Activated CD4-positive, alpha-beta T cell treated with anti-CD3 and anti-CD28 coated beads, Interleukin-2, amount 50 U/mL, for 16 hours (primary cell): ENCODE results near the gene FERMT1.
"Not testable (repeated sequence)": the region's sequence is repeated elsewhere in the genome, so short reads cannot be mapped to it uniquely, and the experiment has no call there.

Source experiments
- DNase-seq: peaks from one replicate; pipeline ENCODE4 v3.0.0-alpha.2; 2020

The FERMT1 gene

DNA sequence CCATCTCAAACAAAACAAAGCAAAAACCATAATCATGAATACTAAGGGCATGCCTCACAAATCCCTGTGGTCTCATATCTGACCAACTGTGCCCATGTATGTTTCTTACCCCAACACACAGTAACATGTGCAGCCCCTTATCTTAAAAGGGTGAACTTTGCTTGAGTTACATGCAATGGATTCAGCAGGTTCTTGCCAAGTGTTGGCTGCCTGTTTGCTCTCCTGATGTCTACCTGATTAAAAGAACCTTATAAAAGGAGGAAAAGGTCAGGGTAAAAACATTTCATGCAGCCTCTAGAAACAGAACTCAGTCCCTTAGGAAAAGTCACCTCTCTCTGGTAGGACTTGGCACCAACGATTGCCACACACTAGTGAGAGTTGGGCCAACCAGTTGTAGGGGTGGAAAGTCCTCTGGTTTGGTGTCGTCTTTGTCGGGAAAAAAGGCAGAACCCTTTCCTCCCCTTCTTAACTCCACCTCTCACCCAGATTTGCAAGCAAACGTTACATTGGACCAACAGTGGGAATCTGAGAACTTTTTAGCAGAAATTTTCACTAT, 55.0 kb downstream of the FERMT1 start:
- DNase-seq: no peak

DNA sequence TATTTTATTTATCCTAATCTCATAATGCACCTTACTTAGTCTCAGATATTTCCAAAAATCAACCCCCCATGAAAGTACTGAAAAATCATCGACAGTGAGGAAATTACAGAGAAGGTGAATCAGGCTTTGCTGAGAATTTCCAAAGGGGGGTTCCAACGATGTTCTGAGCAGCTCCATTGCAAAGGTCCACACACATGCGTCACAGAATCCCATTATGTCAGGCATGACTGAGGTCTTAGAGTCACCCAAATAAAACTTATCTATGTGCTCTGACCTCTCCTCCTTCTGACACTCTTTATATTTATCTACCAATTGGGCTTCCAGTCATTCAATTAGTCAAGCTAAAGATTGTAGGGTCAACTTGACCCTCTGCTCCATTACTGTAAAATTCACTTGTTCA, 56.2 kb downstream of the FERMT1 start:
- DNase-seq: no peak

DNA sequence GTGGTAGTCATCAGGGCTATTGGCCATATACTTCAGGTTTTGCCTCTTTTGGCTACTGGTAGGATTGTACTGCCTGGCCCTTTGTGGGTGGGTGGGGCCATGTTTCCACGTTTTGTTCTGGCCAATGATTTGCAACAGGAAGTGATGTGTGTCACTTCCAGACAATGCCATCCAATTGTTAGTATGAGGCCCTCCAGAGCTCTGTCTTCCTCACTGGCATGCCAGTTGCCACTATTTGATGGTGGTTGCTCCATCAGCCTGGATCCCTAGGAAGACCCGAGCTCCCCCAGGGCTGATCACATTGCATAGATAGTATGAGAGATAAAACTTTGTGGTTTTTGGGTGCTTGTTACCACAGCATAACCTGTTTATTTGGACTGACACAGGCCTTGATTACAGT, 61.3 kb downstream of the FERMT1 start:
- no peak for DNase-seq

GRCh38 chr20:6060213-6060612, 62.6 kb downstream of the FERMT1 start:
- no peak for DNase-seq

DNA sequence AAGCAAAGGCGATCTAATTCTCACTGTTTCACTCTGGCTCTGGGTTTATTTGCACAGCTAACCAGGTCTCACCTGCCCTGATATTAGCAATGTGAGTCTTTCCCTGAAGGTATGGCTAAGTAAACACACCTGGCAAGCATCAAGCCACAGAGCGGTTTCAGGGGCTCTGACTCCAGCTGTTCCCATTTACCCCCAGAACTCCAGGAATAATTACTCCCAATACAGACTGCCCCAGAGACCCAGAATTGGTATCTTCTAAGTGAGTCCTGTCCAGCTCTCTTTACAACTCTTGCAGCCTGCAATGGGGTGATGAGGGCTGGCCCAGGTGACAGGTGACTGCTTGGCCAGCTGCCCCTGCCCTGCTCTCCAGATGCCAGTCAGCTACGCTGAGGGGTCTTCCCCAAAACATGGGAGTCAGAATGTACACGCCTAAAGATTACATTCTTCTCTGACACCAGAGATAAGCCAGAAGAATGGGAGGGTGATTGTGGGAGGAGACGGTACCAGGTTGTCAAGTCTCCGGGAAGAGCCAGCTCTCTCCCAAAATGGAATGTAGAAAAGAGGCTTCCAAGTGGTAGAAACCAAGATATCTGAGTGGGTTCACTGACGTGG, 64.0 kb downstream of the FERMT1 start:
- no peak for DNase-seq

- DNase-seq: no peak
Measured at GRCh38 chr20:6057691-6058090, 65.1 kb downstream of the FERMT1 start.

GRCh38 chr20:6057139-6057538, 65.7 kb downstream of the FERMT1 start:
- no peak for DNase-seq

- DNase-seq: no peak
Measured at GRCh38 chr20:6055981-6056569, 66.8 kb downstream of the FERMT1 start.

GRCh38 chr20:6055161-6055783, 67.6 kb downstream of the FERMT1 start:
- no peak for DNase-seq

GRCh38 chr20:6054689-6055051, 68.2 kb downstream of the FERMT1 start:
- DNase-seq: not testable (repeated sequence)

DNA sequence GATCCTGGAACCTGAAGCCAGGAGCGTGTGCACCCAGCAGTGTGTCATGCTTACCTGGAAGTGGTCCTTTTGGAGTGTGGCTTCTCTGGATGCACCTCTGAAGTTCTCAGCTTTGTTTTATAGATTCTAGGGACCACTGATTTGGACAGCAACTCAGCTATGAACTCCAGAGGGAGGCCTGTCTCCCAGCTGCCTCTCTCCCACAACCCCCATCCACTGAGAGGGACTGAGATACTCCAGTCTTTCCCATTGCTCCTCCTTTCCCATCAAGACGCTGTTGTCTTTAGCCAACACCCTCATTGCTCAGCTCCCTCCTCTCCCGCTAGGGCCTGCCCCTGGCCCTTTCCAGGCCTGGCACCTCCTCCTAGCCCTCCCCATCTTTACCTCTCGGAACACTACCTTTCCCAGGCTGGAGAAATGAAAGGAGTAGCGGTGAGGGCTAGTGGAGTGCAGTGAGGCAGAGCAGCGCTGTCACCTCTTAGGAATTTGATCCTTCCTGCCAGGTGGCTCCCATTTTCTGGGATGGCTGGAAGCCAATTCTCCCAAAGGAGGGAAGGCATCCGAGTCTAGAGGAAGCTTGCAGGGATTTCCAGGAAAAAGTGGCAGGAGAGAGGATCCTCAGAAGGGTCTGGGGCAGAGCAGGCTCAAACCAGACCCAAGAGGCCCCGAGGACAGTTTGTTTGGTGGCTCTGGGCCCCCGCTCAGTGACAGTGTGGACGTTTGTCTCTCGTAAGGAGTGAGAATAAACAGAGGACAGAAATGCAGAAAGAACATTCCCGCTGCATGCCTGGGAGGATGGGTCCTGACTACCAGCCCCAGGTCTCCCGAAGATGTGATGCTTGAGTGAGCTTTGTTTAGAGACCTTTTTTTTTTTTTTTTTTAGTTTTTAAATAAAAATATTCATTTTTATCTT, 68.8 kb downstream of the FERMT1 start, which contains the start of gene LRRN4:
Gene LRRN4 (minus strand): TSS at position 285 of the 913 bp plus-strand sequence. CDS start 1,261 bp downstream, outside the sequence.
- DNase-seq: no peak

DNA sequence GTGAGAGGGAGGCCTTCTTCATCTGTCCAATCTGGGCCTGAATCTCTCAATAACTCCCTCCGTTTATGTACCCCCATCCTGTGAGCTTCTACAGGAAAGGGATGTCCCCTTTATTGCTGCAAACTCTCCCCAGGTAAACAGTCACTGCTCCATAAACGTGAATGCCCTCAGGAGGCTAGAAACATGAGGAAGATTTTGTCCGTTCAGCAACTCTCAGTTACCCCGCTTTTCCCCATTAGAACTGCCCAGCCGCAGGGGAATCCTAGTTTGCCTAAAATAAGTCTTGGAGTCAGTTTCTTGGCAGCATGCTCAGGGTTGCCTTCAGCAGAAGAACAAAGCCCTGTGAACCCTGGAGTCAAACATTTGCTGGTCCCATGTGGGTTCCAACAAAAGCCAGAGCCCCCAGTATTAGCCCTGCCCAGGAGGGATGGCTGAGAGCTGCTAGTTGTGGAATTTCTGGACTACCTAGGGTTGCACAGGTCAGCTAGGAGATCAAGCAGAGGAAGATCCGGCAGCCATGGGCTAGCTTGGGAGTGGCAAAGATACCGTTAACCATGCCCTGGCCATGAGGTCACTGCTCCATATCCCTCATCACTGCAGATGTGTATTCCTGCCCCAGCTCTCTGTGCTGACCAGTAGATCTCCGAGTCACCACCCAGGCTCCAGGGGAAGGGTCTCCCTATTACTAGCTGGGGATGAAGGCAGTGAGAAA, 69.6 kb downstream of the FERMT1 start:
- DNase-seq: no peak

- no peak for DNase-seq
Measured at GRCh38 chr20:6051505-6051904, 71.3 kb downstream of the FERMT1 start.

GRCh38 chr20:6048391-6048790, 74.4 kb downstream of the FERMT1 start:
- DNase-seq: no peak

GRCh38 chr20:6046432-6046831, 76.4 kb downstream of the FERMT1 start:
- no peak for DNase-seq

DNA sequence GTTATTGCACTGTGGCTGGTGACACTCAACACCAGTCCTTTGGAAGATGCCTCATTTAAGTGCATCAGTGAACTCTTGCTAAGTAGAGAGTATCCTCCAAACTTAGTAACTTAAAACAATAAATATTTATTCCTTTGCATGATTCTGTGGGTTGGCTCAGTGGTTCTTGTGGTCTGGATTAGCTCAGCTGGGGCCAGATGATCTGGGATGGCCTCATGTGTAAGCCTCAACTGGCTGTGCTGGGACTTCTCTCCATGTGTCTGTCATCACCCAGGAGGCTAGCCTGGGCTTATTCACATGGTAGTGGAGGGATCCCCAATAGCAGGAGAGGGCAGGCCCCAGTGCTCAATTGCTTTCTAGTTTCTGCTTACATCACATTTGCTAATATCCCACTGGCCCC, 77.3 kb downstream of the FERMT1 start:
- no peak for DNase-seq

GRCh38 chr20:6044115-6044514, 78.7 kb downstream of the FERMT1 start:
- DNase-seq: no peak

DNA sequence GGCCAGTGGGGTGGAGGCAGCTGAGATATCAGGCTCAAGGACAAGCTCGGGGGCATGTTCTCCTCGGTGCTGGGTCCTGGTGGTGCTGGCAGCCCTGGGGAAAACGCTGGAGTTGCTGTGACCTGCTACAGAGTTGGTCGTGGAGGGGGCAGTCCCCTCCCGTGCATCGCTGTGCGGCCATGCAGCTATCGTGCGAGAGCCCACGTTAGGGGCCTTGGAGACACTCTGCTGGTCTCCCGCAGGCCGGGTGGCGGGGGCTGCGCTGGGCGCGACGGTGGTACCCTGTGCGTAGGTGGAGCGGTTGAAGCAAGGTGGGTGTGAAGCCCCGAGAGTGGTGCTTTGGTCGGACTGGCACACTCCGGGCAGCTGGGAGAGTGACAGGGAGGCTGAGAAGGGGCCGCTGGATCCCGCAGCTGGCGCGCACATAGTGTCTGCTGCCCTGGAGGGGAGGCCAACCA, 81.0 kb downstream of the FERMT1 start:
- DNase-seq: no peak

DNA sequence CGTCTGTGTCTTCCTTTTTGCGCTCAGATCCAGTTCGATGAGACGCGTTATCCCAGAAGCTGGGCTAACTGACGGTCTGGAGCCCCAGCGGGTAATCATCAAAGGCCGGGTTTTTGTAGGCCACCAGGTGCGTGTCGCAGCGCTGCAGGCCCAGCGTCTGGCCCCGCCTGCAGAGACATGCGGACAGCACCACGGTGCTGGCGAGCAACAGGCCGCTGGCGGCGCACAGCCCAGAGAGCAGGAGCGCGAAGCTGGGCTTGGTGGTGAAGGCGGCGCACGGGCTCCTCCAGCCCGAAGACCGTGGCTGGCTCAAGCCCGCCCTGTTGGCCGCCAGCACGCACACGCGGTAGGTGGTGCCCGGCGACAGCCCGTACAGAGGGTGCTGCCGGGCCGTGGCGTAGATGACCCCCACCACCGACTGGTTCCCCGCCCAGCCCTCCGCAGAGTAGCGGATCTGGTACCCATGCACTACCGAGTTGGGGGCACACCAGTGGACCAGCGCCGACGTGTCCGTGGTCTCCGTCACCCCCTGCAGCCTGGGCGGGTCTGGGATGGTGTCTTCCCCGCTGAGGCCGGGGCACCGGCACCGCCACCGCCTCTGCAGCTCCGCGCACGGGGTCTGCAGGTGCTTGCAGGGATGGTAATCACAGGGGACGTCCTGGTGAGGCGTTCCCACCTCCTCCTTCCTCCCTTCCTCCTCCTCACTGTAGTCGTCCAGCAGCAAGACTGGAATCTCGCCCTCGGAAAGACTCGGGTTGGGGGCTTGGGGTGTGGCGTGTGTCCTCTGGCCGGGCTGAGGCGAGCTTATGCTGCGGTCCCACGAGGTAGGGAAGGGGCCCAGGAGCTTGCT, 81.6 kb downstream of the FERMT1 start:
- no peak for DNase-seq

DNA sequence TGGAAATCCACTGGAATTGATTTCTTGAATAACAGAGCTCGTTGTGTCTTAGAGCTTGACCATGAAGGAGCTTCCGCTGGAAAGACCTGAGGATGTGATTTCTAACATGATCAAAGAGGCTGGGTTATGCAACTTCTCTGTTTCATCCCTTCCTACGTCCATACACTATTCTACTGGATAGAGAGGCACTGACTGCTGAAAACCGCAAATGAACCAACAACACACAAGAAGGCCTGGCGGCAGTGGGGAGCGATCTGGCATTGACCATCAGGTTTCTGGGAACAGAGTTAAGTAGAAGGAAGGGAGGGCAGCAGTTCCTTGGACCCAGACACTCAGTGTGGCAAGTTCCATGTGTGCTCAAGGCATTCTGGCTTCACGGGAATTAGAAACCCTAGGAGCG, 82.3 kb downstream of the FERMT1 start:
- no peak for DNase-seq

GRCh38 chr20:6039766-6040165, 83.1 kb downstream of the FERMT1 start:
- DNase-seq: no peak
